SK-MEL-5 (cell line): ENCODE results near the gene COQ8B. TPM values are rescaled to one million over a fixed set of nuclear protein-coding genes. Genes with fewer than 3 reads are reported as not detected.

ENCODE experiments used
- DNase-seq: peaks from one replicate; pipeline ENCODE4 v3.0.0-alpha.2; 2016; ENCODE audit warnings: low read depth, low spot score
- in situ Hi-C: cut with HindIII; loops from 2 replicates; pipeline ENCODE4 v1.10.0; 2016; ENCODE audit warnings: low sequenced_read_pairs, high pct_unique_total_duplicates, low pct_unique_long_range_greater_than_20kb
- total RNA-seq: library from RNA; depleted of rRNA; stranded (reverse); fragments of >200 nt; shearing (Covaris generic); gene quantifications from 2 replicates; pipeline ENCODE4 v1.2.3, GENCODE V29; 2014

COQ8B gene
- total RNA-seq, 1 experiment from 2014 or later: 16.1 TPM

DNA sequence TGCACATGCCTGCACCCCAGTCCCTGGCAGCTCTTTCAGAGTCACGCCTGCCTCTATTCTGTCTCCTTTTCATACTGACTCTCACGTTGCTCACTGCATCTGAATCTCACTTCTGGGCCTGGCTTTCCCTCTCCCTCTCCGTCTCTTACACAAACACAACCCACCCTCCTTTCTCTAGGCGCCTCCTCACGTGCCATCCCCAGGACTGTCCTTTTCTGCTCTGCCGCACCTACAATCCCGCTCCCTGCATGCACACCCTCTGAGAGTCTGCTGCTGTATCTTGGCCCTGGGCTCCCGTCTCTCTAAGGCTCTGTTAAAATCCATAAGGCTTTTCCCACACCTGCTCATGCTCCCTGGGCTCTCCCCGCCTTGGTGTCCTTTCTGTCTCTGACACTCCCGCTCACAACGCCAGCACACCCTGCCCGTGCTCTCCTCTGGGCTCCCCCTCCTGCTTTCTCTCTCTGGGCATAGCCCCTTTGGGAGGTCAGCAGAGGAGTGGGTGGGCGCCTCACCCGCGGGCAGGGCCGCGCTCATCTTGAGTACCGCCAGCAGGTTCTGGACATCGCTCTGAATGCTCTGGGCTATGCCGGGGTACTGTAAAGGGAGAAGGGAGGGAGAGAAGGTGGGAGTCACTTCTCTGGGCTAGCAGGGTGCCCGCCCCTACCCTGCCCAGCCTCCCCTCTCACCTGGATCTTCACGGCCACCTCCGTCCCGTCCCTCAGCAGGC, 13.5 kb downstream of the COQ8B start:
- no peak for DNase-seq
- in situ Hi-C loops: no loop called here

DNA sequence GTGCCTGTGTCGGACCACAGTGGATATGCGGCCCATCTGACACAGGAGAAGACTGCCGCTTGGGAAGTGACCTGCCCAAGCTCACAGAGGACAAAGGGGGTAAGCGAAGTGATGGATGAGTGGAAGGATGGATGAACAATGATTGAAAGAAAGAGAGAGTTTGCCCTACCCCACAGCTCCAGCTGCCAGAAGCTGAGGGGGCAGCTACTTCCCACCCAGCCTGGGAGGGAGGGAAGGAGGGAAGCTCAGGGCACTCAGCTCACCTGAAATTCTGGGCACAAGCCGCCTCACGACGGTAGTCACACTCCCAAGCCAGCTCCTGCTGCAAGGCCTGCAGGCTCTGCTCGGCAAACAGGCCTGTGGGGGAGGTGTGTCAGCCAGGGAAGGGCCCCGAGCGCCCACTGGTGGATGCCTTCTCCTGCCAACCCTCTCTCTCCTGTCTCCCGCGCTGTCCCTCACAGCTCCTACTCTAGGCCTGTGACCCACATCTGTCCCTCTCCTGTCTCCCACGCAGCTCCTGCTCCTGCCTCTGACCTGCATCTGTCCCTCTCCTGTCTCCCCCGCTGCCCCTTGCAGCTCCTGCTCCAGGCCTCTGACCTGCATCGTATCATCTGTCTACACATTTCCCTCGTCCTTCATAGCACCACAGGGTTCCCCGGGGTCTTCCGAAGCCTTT, 14.2 kb downstream of the COQ8B start:
- in situ Hi-C loops: no loop called here
- DNase-seq: peak; percentile 58

DNA sequence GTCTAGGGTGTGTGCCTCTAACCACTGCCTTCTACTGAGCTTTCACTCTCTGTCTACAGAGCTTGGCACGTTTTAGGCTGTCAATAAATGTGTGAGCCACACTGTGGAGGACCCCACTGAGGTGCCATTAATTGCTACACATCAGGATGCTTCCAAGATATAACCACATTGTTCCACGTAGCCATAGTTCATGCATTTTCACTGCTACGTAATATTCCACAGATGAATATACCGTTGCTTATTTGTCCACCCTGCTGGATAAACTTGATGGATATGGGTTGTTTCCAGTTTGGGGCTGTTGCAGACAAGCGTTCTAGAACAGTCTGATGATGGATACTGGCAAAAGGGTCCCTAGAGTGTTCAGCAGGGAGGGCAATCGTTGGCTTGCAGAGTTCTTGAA, 14.9 kb downstream of the COQ8B start:
- in situ Hi-C loops: no loop called here
- DNase-seq: no peak

DNA sequence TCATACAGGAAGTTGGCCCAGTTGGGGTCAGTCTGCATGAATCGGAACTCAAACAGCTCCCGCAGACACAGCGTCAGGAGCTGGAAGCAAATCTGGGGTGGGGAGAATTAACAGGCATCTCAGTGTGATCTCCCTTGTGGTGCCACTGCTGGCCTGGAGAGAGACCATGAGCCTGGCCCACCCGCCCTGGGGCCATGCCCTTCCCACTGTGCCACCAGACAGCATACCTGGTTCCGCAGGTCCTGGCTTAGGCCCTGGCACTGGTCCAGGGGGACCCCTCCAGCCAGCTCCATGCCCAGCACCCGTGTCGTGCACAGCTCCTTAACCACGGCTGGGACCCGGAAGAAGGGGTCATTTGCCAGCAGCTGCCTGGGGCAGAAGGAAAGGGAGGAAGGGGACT, 16.6 kb downstream of the COQ8B start:
- in situ Hi-C loops: no loop called here
- no peak for DNase-seq

DNA sequence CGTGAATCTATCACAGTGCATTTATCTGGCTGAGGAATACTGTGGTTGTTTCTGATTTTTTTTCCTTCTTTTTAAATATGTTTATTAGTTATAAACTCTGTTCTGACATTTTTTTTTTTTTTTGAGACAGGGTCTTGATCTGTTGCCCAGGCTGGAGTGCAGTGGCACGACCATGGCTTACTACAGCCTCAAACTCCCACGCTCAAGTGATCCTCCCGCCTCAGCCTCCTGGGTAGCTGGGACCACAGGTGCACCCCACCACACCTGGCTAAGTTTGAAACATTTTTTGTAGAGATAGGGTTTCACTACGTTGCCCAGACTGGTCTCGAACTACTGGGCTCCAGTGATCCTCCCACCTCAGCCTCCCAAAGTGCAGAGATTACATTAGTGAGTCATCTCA, 19.7 kb downstream of the COQ8B start:
- in situ Hi-C loops: no loop called here
- no peak for DNase-seq

DNA sequence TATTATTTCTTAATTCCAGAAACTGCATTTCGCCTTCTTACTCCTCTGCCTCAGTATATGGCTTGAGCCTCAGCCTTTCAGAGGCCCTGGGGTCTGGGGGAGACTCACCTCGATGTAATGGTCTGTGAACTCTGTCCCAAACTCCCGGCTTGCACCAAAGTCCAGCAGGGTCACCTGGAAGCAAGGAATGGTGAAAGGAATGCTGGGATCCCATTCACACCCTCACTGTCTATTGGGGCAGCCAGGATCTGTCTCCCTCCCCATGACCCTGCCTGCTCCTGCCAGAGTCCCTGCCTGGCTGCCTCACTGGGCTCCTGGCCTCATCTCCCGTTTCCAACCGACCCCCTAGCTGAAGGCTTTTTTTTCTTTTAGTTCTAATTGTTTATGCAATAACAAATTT, 20.8 kb downstream of the COQ8B start:
- in situ Hi-C loops: no loop called here
- no peak for DNase-seq

DNA sequence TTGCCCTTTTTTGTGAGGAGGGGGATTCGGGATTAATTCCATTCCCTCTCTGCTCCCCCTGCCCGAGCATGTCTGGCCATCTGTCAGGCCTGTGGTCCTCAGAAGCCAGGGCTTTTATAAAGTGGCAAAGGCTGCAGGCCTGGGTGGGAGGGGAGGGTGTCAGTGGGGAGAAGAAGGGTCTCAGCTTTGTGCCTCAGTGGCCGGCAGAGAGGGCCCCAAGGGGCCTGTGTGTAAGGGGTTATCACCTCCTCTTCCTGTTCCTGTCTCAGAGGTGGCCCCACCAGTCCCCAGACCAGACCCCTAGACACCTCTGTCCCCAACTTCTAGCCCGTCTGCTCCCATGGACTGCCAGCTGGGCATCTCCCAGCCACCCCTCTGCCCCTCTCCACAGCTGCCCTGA, 22.8 kb downstream of the COQ8B start:
- in situ Hi-C loops: no loop called here

DNA sequence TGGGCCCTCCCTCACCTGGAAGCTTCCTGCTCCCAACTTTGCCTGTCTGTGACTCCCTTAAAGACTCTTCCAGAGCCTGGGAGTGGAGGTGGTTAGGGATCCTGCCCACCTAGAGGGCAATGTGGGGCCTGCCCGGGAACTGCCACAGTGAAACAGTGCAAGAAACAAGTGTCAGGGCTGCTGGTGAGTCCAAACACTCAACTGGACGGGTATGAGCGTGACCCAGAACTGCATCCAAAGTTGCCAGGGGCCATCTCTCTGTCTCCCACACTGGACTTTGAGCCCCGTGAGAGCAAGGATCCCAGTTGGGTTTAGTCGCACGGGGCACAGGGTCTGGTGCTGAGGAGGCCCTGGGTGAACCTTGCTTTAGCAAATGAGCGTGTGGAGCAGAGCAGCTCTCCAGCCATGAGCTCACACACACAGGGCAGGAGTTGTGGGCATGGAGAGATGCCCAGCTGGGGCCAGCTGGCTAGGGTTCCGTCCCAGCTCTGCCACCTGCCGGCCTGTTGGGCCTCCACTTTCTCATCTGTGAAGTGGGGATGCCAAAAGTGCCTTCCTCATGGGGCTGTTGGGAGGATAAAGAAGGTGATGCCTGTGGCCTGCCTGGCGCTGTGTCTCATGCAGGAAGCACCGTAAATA, 23.4 kb downstream of the COQ8B start:
- in situ Hi-C loops: no loop called here
- no peak for DNase-seq

More for the DNA sequence above, 22.8 kb downstream of the COQ8B start:
- no peak for DNase-seq

DNA sequence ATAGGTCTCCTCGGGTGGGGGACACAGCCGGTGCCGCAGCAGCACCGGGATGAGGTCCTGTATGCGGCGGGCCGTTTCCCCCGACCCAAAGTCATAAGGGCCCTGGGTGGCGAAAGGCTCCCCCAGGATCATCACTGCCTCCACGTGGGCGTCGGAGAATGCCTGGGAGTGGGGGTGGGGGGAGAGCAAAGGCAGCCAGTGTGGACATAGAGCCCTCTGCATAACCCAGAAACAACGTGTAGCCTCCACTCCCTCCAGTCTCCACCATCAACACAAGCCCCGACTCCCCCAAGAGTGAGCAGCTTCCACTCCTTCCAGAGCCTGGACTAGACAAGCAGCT, 24.5 kb downstream of the COQ8B start:
- DNase-seq: no peak
- in situ Hi-C loops: no loop called here

DNA sequence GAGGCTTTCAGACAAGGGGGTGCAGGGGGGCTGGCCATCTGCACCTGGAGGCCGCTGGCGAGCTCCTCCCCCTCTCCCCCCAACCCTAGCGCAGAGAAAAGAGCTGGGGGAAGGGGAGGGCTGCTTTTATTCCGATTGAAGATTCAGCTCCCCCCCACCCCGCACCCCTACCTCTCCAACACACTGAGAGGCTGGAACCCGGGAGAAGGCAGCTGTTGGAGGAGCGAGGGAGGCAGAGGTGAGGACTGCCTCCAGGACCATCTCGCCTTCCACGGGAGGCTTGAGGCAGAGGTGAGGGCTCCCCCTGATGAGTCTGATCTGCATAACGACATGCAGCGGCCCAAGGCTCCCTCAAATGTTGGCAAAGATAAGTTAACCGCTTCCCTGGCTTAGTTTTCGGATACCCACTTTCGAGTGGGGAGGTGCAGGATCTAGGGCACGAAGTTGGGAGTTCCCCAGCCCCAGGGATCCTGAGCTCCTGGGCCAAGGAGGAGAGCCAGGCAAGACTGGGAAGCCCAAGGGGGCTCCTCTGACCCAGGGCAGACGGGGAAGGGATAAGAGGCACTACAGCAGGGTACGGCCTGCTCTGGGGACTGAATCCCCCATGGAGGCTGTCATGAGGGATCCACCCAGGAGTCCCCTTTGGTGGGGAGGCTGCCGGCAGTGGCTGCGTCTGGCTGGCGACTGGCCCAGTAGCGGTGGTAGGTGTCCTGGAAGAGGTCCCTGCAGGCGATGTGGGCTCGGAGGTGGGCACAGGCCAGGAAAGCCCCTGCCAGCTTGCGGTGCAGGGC, 25.1 kb downstream of the COQ8B start:
- in situ Hi-C loops: no loop called here
- no peak for DNase-seq

DNA sequence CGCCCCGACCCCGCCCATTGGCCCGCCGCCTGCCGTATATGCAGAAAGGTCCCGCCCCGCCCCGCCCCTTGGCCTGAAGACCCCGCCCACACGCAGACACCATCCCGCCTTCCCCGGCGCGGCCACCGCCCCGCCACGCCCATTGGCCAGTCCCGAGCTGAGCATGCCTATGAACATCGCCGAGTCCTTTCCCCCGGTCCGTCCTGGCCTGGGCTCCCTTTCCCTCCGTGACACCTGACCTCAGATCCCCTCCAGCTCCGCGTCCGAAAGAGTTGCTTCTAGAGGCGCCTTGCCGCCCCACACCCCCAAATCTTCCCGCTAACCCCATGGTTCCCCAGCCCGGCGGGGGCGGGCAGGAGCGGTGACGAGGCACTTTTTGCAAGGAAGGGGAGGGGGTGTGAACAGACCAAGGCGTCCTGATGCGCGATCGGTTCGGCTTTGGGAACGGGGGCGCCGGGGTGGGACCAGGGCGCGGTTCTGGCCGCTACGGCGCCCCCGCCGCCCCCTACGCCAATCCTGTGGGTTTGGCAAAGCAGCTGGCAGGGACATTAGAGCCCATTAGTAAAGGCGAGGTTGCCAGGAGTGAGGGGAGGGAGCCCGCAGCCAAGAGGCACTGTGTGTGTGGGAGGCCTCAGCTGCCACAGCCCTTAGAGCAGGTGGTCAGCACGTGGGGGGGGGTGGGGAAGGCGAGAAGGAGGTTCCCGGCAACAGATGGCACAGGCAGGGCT, 25.8 kb downstream of the COQ8B start:
- in situ Hi-C loops: no loop called here
- peak; percentile 88 for DNase-seq

DNA sequence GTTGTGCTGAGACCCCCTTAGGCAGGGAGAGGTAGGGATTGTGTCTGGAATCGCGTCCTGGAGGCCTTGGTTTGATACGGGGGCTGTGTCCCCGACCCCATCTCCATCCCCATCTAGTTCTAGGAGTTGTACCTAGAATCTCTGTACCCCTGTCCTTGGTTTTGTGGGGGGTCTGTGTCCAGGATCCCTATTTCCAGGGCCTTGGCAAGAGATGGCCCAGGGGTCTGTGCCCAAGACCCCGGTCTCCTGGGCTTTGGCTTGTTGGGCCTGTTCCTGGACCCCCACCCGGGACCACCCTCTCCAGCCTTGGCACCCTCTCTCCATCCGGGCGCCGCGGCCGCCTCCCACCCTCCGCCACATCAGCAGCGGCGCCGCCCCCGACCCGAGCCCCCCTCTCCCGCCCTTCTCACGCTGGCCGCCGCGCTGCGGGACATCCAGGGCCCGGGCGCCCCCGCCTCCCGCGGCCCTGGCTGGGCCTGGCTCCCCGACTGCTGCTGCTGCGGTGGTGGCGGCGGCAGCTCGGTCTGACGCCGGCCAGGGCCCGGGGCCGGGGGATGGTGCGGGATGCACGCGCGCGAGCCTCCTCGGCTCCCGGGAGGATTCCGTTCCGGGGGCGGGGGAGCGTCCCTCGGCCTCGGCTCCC, 26.5 kb downstream of the COQ8B start, which contains the start of gene NUMBL:
TSS of gene NUMBL (minus strand) at position 602 of the 643 bp plus-strand sequence. CDS start at position 434, 168 bp downstream.
- in situ Hi-C loops: no loop called here
- no peak for DNase-seq

DNA sequence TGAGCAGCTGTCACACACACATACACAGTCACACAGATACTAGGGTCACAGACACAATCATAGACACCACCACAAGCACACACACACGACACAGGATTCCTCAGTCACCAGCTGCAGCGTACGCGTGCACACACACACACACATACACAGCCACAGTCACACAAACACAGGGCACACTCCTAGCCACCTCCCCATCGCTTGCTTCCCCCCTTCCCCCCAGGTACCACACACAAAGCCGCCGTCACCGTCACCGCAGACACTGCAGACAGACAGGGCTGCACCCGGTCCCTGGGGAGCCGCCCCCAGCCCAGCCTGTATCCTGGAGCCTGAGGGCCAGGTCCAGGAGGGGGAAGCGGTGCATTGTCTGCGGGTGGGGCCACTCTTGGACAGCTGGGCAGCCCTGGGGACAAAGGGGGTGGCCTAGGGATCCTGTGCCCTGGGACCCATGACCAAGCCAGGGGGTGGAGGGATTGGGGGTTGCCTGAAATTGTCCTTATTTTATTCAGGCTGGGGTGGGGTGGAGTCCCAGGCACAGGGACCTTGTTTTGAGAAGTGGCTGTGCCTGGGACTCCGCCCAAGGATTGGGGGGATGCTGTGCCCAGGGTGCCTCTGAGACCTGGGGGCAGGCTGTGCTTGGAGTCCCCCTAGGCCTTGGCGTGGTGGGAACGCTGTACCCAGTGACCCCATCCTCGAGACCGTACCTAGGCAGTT, 27.2 kb downstream of the COQ8B start:
- DNase-seq: no peak
- in situ Hi-C loops: no loop called here

DNA sequence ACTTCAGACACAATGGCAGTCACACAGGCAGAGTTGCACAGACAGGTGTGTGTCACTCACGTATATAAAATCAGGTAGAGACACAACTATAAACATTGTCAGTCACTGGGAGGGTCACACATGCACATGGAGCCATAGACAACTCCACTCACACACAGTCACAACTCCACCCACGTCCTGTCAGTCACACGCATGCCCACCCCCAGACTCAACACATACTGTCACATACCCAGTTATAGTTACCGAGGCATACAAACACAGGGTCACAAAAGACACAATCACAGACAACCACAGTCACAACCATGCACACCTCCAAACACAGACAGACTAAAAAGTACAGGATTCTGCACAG, 27.7 kb downstream of the COQ8B start:
- in situ Hi-C loops: no loop called here
- no peak for DNase-seq

DNA sequence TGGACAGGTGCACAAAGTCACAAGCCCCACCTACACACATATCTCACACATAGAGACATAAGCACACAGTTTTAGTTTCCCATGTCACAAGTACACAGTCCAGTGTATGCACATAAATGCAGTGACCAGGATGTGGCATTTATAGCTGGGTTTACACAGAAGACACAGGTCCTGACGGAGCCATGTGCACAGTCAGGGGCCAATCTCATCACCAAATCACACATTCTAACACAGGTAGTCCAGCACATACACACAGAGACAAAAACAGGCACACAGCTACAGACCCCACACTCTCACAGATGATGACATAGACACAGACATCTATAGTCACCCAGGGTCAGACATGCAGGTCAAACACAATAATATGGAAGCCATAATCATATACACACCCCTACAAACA, 28.4 kb downstream of the COQ8B start:
- DNase-seq: no peak
- in situ Hi-C loops: no loop called here

DNA sequence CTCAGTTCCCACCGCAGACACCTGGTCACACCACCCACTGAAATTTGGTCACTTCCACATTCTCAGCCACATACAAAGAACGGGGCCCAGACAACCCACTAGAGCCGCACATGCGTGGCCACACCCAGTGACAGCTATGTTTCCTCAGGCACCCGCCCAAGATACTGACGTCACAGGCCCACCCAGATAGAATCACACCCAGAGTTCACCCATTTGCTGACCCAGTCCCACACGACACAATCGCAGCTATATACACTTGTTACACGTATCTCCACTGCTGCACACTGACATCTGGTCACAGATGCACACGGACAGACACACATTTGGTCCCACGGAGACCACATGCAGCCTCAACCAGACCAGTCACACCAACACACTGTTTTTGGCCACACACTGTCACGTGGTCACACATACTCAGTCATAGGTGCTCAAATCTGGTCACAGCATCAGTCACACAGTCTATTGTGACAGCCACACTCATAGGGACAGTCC, 29.1 kb downstream of the COQ8B start:
- DNase-seq: no peak
- in situ Hi-C loops: no loop called here
